PFSK-1 (cell line): Measurements from ENCODE around the gene KIDINS220.

Source experiments
- FOXP2 ChIP-seq: optimal IDR thresholded peaks from 2 replicates; pipeline ENCODE3; 2011; ENCODE audit warnings: borderline replicate concordance, control low read depth, inconsistent platforms; ENCODE audit not compliant: insufficient read depth; ENCODE audit errors: extremely low read length, extremely low read depth
- POLR2AphosphoS5 ChIP-seq: IDR thresholded peaks from 2 replicates; pipeline ENCODE4 v1.6.1; 2012; ENCODE audit warnings: low read depth, mild to moderate bottlenecking, control low read depth, low read length, moderate library complexity
- TAF1 ChIP-seq: IDR thresholded peaks from 2 replicates; pipeline ENCODE4 v1.6.1; 2012; ENCODE audit warnings: low read length, control low read depth, borderline replicate concordance; ENCODE audit not compliant: insufficient read depth

- TF ChIP-seq POLR2AphosphoS5 (no peak), TAF1 (no peak), FOXP2 (no peak)
Observed at GRCh38 chr2:8697190-8697589, 140.2 kb downstream of the KIDINS220 start.
